Nucleus accumbens (tissue), 56 donors: ENCODE measurements around the gene GRB10.

Experiments
- DNase-seq, 56 donors: peaks; one replicate each; lab custom pipeline; 2025; lab: John Stamatoyannopoulos, UW

The GRB10 gene

GRCh38 chr7:50782375-50783208 is at the start of gene GRB10:
Gene GRB10 (minus strand): TSS chr7:50782896. CDS start chr7:50732322, 50,574 bp downstream.
- DNase-seq: peak in 54 of 56 donors; percentile 19 to 87 (median 69)

- DNase-seq: no peak
These were observed 46.1 kb upstream of the GRB10 start for GRCh38 chr7:50828801-50829200.

DNA sequence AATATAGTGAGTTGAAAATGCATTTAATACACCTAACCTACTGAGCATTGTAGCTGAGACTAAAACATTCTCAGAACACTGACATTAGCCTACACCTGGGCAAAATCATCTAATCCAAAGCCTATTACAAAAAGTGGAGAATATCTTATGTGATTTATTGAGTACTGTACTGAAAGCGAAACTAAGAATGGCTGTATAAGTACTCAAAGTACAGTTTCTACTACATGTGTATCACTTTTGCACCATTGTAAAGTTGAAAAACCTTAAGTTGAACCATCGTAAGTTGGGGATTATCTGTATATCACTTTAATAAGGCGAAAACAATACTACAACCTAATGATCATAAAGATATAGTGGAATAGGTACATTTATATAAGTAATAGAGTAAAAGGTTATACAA is 45.4 kb upstream of the GRB10 start:
- DNase-seq: no peak

GRCh38 chr7:50827281-50827680 is 44.6 kb upstream of the GRB10 start:
- DNase-seq: no peak

- DNase-seq: no peak
These were observed 43.9 kb upstream of the GRB10 start for GRCh38 chr7:50826371-50827172.

- DNase-seq: no peak
These were observed 42.8 kb upstream of the GRB10 start for GRCh38 chr7:50825465-50825864.

DNA sequence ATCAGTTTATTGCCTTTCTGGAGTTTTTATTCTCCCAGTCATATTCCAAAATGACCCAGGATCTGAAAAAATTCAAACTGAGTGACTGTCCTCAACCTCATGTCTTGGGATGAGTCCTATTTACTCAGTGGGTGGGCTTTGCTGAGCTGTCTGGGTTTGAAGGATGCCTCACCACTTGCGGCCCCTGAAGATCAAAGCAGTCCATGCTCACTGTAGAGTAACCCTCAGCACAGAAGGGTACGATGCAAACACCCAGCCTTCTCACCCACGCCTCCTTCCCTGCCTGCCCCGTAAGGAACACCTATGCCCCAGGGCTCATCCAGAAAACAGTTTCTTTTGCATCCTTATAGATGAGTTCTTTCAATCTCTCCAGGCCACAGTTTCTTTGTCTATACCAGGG is 42.2 kb upstream of the GRB10 start:
- no peak for DNase-seq

- no peak for DNase-seq
These were observed 40.0 kb upstream of the GRB10 start for GRCh38 chr7:50822706-50823105.

DNA sequence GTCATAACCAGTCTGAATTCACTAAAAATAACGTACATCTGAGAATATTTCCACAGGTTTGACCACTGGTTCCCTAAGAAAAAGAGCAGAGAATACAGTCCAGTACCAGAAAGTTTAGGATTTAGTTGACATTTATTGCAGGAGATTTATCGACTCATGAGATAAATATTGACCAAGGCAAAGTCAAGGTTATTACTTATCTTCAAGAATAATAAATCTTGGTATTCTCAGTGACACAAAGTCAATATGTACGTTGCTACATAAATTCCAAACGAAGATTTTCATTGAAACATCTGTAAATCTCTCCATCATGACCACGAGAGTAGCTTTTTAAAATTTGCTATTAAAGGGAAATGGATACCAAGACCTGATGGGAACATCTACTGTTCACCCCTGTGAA is 39.4 kb upstream of the GRB10 start:
- no peak for DNase-seq

DNA sequence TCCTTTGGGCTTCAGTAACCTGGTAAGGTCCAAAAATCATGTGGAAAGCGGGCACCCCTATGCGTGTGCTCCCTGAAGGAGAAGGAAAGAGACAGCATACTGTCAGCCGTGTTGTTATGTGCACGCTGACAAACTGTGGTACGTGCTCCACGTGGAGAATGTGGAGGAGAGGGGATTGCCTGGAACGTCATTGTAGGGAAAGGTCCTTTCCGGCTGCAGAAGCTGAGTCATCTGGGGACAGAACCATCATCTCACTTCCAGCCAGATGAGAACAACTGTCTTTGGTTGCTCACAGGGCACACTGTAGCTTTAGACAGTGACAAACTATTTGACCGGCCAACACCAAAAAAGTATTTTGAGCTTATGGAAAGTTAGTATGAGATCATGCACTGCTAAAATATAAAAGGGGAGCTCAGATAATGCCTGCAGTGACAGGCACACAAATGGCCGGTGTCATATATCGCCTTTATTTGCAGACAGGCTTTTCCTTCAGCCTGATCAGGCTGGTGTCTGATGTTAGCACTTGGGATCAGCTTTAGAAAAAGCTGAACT is 38.8 kb upstream of the GRB10 start:
- DNase-seq: no peak

DNA sequence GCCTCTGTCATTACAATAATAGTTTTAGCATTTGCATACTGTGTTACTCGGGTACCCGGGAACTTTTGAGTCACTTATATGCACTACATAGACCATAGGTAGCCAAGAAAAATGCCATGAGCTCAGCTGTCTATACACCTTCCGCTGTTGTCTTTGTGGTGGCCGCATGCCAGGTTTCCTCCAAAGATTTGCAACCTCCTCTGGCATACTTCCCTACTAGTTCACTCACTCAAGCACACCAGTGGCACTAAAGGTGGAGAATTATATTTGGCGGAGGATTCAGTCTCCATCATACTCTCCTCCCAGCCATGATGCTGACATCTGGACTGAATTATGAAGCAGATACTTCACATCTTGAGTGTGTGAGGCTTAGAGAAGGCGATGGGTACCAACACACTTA is 35.6 kb upstream of the GRB10 start:
- no peak for DNase-seq

DNA sequence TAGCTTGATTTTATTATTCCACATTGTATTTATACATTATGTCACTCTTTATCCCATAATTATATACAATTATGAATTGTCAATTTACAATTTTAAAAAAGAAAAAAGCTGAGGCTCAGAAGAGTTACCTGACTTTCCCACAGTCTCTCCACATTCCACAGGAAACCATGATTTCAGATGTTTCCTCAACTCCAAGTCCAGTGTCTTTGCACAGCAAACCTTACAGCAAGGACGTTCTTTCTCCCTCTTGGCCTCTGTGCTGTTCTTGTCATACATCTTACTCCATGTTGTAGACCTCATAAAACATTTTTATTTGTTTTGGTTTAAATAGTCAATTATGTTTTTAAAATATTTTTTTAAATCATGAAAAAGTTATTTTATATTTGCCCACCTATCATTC is 34.9 kb upstream of the GRB10 start:
- no peak for DNase-seq

- no peak for DNase-seq
These were observed 32.4 kb upstream of the GRB10 start for GRCh38 chr7:50815138-50815537.

DNA sequence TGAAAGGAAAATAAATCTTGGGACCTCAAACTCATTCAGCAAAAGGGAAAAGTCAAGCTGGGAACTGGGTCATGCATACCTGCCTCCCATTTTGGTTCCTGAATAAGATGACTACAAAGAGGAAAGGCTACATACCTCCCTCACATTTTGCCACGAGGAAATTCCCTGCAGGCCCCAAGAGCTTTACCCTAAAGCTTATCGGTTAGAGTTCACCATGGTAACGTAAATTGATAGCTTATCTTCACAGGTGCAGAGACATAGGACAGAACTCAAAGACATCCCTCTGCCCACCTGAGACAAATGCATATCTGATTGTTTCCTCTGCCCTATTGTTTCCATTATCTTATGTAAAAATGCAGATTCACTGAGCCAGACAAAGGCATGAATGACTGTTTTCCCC is 31.5 kb upstream of the GRB10 start:
- DNase-seq: no peak

DNA sequence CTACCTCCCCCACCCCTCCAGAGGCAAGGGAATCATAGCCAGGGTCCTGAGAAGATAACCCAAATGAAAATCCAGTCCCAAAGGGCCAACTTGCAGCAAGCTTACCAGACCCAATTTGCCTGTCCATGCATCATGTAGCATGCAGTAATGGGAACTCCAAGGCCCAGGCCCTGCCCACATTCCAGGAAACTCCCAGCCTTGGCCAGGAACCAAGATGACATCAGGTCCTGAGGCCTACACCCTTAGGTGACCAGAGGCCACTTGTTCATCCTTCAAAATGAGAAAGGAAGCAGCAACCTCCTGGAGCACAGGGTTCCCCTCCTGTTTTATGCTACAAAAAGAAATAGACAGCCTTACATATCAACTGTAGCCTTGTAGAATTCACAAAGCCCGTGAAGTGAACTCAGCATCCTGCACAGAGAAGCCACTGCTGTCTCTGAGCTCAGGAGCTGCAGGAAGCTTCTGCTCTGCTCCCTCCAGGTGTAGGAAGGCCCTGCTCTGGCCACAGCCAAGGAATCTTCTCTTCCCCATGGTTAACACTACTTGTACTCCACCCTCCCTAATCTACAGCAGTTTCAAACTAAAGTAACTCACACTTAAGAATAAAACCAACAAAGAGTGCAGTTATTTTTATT is 30.3 kb upstream of the GRB10 start:
- DNase-seq: peak in 3 of 56 donors; percentile 1 to 4 (median 4)

- no peak for DNase-seq
These were observed 29.4 kb upstream of the GRB10 start for GRCh38 chr7:50812094-50812493.

- DNase-seq: no peak
These were observed 25.7 kb upstream of the GRB10 start for GRCh38 chr7:50808282-50808888.

DNA sequence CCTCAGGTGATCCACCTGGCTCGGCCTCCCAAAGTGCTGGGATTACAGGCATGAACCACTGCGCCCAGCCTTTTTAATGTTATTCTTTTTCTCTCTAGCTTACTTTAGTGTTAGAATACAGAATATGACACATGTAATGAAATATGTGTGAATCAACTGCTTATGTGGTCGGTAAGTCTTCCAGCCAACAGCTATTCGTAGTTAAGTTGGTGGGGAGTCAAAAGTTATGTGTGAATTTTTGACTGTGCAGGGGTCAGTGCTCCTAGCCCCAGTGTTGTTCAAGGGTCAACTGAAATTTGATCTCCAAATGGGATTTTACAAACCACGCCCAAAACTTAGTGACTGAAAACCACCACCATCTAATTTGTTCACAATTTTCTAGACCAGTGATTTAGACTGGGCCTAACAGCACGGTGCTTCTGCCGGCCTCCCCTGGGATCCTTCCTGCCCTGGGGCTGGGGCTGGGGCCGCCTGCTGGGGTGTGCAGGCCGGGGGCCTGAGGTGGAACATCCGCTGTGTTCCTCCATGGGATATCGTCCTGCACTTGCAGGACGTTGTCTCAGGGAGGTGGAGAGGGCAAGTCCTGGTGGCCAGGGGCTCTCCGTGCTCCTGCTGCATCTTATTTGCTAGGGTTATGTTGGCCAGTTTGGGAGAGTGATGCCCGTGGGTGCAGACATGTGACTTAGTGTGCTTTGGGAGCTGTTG is 24.5 kb upstream of the GRB10 start:
- no peak for DNase-seq

DNA sequence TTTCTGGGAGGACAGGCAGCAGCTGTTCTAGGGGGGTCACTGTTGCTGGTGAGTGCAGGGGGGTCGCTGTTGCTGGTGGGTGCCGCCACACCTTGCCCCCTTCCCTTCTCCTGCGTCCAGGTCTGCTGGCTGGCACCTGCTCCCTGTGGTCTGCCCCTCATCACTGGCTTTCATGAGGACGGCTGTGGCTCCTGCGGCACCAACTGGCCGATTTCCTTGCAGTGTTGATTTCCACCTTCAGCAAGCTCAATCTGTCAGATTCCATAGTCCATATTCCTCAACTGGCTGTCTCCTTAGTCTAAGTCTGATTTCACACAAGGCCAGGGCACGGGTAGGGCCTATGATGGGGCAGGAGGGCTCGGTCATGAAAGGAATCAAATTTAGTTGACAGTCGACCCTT is 23.4 kb upstream of the GRB10 start:
- DNase-seq: no peak
